Testis (tissue), 5 donors: ENCODE data around the gene MEX3C. TPM values are rescaled to one million over a fixed set of nuclear protein-coding genes. Genes with fewer than 3 reads are reported as not detected.
A peak's percentile ranks its signal among the peaks of the same experiment; 100 is the strongest.

Experiments used
- DNase-seq: peaks from one replicate; pipeline ENCODE4 v3.0.0-alpha.2; 2019
- H3K27ac ChIP-seq, 2 donors: fragments of 200-600 bp; sonication (generic); one replicate each; pipeline ENCODE4 v1.5.1; 2019
- H3K27me3 ChIP-seq: fragments of 200-600 bp; sonication (generic); one replicate; pipeline ENCODE4 v1.5.1; 2019
- H3K36me3 ChIP-seq: fragments of 200-600 bp; sonication (generic); one replicate; pipeline ENCODE4 v1.5.1; 2017; ENCODE audit warnings: low read depth; ENCODE audit errors: missing control alignments
- H3K4me1 ChIP-seq: fragments of 200-600 bp; sonication (generic); one replicate; pipeline ENCODE4 v1.5.1; 2019
- H3K4me3 ChIP-seq, 2 donors: fragments of 200-600 bp; sonication (generic); one replicate each; pipeline ENCODE4 v1.5.1; 2017 to 2019
- H3K9me3 ChIP-seq: fragments of 200-600 bp; sonication (generic); one replicate; pipeline ENCODE4 v1.5.1; 2017
- POLR2A ChIP-seq: fragments of 450-650 bp; IDR thresholded peaks from one replicate; pipeline ENCODE4 v1.6.1; 2017; ENCODE audit warnings: antibody characterized with exemption, mild to moderate bottlenecking, moderate library complexity
- WGBS, 2 donors: methylation state at CpG; one replicate each; pipeline ENCODE4 v1.1.5; 2018; 5-methylcytosine and 5-hydroxymethylcytosine counted together
- intact Hi-C: fragments of 100-400 bp; cut with DNase I; formaldehyde crosslinking; loops from one replicate; pipeline ENCODE4 v1.15.1; 2023; ENCODE audit warnings: low total_unique reads
- long read RNA-seq, 2 donors: transcript quantifications; one replicate each; lab custom pipeline, GENCODE V29; 2026
- polyA plus RNA-seq: library from polyadenylated mRNA; stranded (reverse); fragments of 350-450 nt; fragmentation: Illumina TruSeq; extraction: RNeasy Lipid Tissue Mini Kit (QIAGEN cat#74804); gene quantifications from one replicate; pipeline ENCODE4 v1.2.3, GENCODE V29; 2014; ENCODE audit warnings: low read depth, low replicate concordance; ENCODE audit not compliant: insufficient read depth
- total RNA-seq, 2 donors: library from RNA; depleted of rRNA; stranded (reverse); fragments of >200 nt; gene quantifications; one replicate each; pipeline ENCODE4 v1.2.3, GENCODE V29; 2016
- TF ChIP-seq, protein P1 (sequence below), 3 experiments: fragments of 450-650 bp in 2 of 3; fragments of 200-600 bp in 1 of 3; sonication (generic) in 1 of 3; IDR thresholded peaks; one replicate each; pipeline ENCODE4 v1.5.1; 2016 to 2019; ENCODE audit warnings: antibody characterized with exemption in 3 of 3, mild to moderate bottlenecking in 2 of 3, moderate library complexity in 1 of 3

MEX3C gene
- total RNA-seq (100 to 1,000 TPM in 1 of 2 donors, 10 to 100 TPM in 1; 97.2 to 161 TPM), polyA plus RNA-seq (254 TPM)
- long read RNA-seq, donor 1, transcript MEX3C-201 (2 exons, 3,781 nt): major isoform, 26 of 28 reads
- long read RNA-seq, donor 1, partial matches to known transcripts: 0 of 28 reads
- long read RNA-seq, donor 1, other reads (novel, unspliced or antisense): 0 of 28 reads
- long read RNA-seq, donor 2, transcript MEX3C-201 (2 exons, 3,781 nt): major isoform, 13 of 15 reads
- long read RNA-seq, donor 2, partial matches to known transcripts: 0 of 15 reads
- long read RNA-seq, donor 2, other reads (novel, unspliced or antisense): 0 of 15 reads

DNA sequence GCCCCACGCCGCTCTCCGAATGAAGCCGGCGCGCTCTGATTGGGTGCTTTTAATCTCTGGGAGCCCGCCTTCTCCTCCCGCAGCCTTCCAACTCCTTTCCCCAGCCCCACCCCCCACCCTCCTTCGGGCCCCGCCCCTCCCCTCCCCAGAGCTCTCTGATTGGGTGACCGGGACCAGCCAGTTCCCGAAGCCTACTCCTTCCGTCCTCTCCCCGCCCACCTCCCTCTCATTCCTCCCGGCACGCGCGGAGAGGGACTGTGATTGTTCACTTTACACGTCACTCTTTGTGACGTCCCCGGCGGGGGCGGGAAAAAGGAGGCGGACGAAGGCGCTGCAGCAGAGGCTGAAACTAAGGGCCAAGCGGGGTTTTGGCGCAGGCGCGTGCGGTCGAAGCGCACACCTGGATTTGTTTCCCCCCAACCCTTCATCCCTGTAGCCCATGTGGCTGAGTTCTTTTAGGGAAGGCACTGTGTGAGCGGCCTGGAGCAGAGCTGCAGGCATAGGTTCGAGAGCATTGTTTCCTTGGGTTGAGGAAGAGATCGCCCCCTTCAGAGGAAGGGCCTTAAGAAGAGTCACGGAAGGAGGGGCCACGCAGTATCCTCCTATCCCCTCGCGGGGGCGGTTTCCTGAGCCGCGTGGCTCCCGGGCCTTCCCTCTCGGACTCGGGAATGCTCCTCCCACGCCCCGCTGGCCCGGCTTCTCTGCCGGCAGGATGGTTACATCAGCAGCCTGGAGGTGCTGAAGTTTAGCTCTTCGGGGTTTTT is at the start of gene MEX3C:
MEX3C (minus strand) TSS at position 21 of the 764 bp plus-strand sequence. CDS start 361 bp downstream, outside the sequence.
- no peaks in the 10 kb centered on the region for H3K36me3 ChIP-seq
- peak within 1 kb of the TSS; percentile 98 to 99 for H3K27ac ChIP-seq
- DNase-seq: peak; percentile 99
- no peaks in the 10 kb centered on the region for H3K27me3 ChIP-seq
- 1% methylated on average over 28 to 51 of the region's 51 CpGs for WGBS, 2 donors
- no peaks in the 10 kb centered on the region for H3K9me3 ChIP-seq
- TF ChIP-seq, protein P1, sequence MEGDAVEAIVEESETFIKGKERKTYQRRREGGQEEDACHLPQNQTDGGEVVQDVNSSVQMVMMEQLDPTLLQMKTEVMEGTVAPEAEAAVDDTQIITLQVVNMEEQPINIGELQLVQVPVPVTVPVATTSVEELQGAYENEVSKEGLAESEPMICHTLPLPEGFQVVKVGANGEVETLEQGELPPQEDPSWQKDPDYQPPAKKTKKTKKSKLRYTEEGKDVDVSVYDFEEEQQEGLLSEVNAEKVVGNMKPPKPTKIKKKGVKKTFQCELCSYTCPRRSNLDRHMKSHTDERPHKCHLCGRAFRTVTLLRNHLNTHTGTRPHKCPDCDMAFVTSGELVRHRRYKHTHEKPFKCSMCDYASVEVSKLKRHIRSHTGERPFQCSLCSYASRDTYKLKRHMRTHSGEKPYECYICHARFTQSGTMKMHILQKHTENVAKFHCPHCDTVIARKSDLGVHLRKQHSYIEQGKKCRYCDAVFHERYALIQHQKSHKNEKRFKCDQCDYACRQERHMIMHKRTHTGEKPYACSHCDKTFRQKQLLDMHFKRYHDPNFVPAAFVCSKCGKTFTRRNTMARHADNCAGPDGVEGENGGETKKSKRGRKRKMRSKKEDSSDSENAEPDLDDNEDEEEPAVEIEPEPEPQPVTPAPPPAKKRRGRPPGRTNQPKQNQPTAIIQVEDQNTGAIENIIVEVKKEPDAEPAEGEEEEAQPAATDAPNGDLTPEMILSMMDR (IDR thresholded peaks at IDR 0.05): peak in 1 of 3 experiments; percentile 18
- TF ChIP-seq POLR2A: peak; percentile 54
- H3K4me1 ChIP-seq: peaks cover 22% of the 10 kb centered on the region
- intact Hi-C loops: no loop called here
- peak within 1 kb of the TSS; percentile 84 to 90 for H3K4me3 ChIP-seq

DNA sequence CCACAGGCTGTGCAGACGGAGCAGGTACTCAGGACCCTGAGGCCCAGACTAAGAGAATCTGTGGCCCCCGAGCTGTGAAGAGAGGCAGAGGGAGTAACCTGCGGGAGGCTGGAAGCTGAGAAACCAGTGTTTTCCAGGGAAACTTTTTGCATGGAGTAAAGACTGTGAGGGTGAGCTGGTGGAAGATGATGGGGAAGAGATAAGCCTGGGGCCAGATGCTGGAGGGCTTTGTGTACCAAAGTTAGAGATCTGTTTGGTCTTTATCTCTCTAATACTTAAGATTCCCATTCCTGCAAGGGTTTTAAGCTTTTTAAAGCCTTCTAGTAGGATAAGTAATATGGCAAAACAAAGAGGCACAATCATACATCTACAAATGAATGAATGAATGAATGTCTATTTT is 43.7 kb upstream of the MEX3C start:
- no peaks in the 10 kb centered on the region for H3K36me3 ChIP-seq
- H3K9me3 ChIP-seq: no peaks in the 10 kb centered on the region
- WGBS, 2 donors: 78 to 87% methylated on average over 3 of the region's 3 CpGs
- no peaks in the 10 kb centered on the region for H3K27me3 ChIP-seq
- intact Hi-C loops: no loop called here
- H3K4me3 ChIP-seq: no peak overlapping the region
- DNase-seq: no peak
- H3K27ac ChIP-seq: no peak overlapping the region
- H3K4me1 ChIP-seq: no peaks in the 10 kb centered on the region
- TF ChIP-seq, protein P1 (IDR thresholded peaks at IDR 0.05): no peak
- TF ChIP-seq POLR2A: no peak

DNA sequence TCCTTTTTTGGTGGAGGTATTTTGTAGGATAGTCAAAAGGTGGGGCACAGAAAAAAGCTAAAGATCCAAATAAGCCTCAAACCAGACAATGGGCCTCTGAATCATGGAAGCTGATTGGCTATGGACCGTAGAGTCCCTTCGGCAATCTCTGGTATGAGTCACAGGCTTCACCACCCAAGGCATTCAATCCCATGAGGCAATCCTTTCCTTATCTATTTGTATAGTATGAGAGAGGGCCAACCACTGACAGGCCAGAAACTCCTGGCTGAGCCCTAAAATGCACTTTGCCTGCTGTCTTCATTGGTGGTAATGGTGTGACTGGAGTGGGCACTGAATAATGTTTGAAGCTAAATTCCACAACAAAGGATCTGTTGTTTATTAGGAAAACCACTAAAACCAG is 38.7 kb upstream of the MEX3C start:
- H3K27me3 ChIP-seq: no peaks in the 10 kb centered on the region
- DNase-seq: no peak
- no peaks in the 10 kb centered on the region for H3K36me3 ChIP-seq
- H3K27ac ChIP-seq: no peak overlapping the region
- TF ChIP-seq, protein P1 (IDR thresholded peaks at IDR 0.05): no peak
- no peak for TF ChIP-seq POLR2A
- H3K9me3 ChIP-seq: no peaks in the 10 kb centered on the region
- no peak overlapping the region for H3K4me3 ChIP-seq
- WGBS, 2 donors: 76 to 85% methylated on average over 2 of the region's 2 CpGs
- H3K4me1 ChIP-seq: no peaks in the 10 kb centered on the region
- intact Hi-C loops: no loop called here

DNA sequence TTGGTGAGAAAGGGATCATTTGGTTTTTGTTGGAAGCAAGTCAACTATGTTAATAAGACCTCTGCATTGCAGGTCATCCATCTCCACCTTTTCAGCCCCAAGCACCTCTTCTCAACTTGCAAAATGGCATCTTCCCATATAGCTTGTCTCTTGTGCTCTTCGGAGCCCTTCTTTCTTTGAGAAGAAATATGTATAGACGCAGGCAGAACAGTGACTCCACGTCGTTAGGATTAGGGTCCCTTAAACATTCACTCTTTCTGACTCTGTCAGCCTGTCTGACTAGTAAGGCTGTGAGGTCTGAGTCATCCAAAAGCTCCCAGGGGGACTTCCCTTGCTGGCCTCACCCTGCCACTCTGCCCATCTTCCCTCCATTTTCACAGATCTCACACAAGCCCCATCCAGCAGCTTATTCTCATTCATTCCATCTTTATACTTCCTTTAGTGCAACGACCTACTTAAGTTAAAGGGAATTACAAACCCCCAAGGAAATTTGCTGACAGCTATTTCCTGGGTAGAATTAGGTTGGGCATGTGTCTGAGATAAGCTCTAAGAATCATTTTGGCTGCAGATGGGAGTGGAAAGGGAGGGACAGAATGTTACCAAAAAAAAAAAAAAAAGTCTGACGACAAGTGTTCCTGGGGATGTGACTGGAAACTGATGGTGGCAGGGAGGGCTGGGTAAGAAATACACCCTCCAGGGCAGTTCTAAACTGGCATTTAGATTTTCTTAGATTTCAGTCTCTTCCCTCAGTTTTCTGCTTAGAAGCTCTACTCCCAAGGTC is 37.7 kb upstream of the MEX3C start:
- no peak for DNase-seq
- Histone ChIP-seq H3K36me3 (no peaks in the 10 kb centered on the region), H3K4me3 (no peak overlapping the region)

More for the DNA sequence above, 37.7 kb upstream of the MEX3C start:
- Histone ChIP-seq H3K27ac (no peak overlapping the region), H3K9me3 (no peaks in the 10 kb centered on the region), H3K4me1 (no peaks in the 10 kb centered on the region), H3K27me3 (no peaks in the 10 kb centered on the region)
- WGBS, 2 donors: 60 to 63% methylated on average over 6 of the region's 6 CpGs
- intact Hi-C loops: no loop called here
- TF ChIP-seq, protein P1 (IDR thresholded peaks at IDR 0.05): no peak
- TF ChIP-seq POLR2A: no peak
